ENCODE data around the gene CTSA. TPM values are rescaled to one million over a fixed set of nuclear protein-coding genes. Genes with fewer than 3 reads are reported as not detected.

CTSA gene
- total RNA-seq, 1 donor from 2014 or later, result 23.0 TPM

GRCh38 chr20:45904583-45905504 is 13.7 kb downstream of the CTSA start:
- peaks cover 0 to 7% (median 3%) of the 10 kb centered on the region in 3 donors for H3K36me3 ChIP-seq (ENCODE audit: control insufficient read depth in 3 of 3, insufficient read depth in 3 of 3, low read length in 3 of 3)
- H3K27ac ChIP-seq (ENCODE audit: low read depth, low read length), result no peak overlapping the region
- H3K4me1 ChIP-seq (ENCODE audit: control insufficient read depth in 3 of 3, insufficient read depth in 3 of 3, low read length in 3 of 3), result peaks cover 0 to 2% (median 0%) of the 10 kb centered on the region in 3 donors
- no peak overlapping the region for H3K9ac ChIP-seq (ENCODE audit: low read depth in 1 of 3, low read length in 3 of 3)
- H3K4me3 ChIP-seq (ENCODE audit: low read length in 3 of 3), result no peak overlapping the region
- H3K9me3 ChIP-seq (ENCODE audit: control insufficient read depth in 3 of 3, low read length in 3 of 3), result no peaks in the 10 kb centered on the region
- no peaks in the 10 kb centered on the region for H3K27me3 ChIP-seq (ENCODE audit: control insufficient read depth in 3 of 3, insufficient read depth in 3 of 3, low read length in 3 of 3)

DNA sequence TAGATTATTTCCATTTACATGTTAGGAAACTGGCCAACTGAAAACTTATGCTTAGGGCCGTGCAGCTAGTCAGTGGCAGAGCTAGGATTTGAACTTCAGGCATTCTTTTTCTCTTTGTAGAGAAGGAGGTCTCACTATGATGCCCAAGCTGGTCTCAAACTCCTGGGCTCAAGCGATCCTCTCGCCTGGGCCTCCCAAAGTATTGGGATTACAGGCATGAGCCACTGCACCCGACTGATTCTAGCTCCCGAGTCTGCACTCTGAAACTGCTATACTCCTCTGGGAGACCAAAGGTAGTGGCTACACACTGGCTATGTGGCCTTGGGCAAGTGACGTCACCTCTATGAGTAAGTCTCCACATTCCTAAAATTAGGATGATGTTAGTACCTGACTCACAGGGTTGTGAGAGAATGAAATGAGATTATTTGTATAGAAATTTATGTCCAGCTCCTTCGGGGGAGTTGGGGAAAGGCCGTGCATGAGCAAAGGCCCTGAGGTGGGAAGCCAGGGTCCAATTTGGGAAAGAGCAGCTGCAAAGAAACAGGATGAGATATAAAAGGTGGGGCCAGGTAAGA is 14.5 kb downstream of the CTSA start:
- Histone ChIP-seq H3K27me3 (ENCODE audit: control insufficient read depth in 3 of 3, insufficient read depth in 3 of 3, low read length in 3 of 3) (no peaks in the 10 kb centered on the region), H3K27ac (ENCODE audit: low read depth, low read length) (no peak overlapping the region), H3K4me1 (ENCODE audit: control insufficient read depth in 3 of 3, insufficient read depth in 3 of 3, low read length in 3 of 3) (peaks cover 0 to 2% (median 0%) of the 10 kb centered on the region in 3 donors), H3K9me3 (ENCODE audit: control insufficient read depth in 3 of 3, low read length in 3 of 3) (no peaks in the 10 kb centered on the region), H3K36me3 (ENCODE audit: control insufficient read depth in 3 of 3, insufficient read depth in 3 of 3, low read length in 3 of 3) (peaks cover 0 to 7% (median 3%) of the 10 kb centered on the region in 3 donors), H3K9ac (ENCODE audit: low read depth in 1 of 3, low read length in 3 of 3) (no peak overlapping the region), H3K4me3 (ENCODE audit: low read length in 3 of 3) (no peak overlapping the region)

DNA sequence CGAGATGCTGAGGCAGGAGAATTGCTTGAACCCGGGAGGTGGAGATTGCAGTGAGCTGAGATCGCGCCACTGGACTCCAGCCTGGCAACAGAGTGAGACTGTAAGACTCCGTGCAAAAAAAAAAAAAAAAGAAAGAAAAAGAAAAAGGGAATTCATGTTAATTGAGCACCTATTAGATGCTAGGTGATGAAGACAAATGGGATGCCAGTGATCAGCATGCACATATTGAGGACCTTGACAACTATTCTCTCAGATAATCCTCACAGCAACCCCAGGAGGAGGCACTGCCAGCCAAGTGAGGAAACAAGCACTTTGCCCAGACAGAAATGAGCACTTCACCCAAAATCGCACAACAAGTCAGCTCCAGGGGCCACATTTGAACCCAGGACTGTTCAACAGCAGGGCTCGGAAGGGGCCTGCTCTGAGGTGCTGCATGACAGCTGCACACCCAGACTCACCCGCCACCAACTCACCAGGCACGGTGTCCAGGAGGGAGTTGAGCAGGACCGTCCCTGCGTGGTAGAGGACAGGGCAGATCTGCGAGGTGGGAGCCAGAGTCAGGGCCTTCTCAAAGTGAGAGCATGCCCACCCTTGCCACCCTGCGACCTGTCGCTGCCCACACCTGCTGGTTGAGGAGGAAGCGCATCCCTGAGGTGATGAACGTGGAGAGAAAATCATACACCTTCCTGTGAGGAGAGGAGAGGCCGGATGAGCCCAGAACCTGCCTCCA is 16.2 kb downstream of the CTSA start:
- Histone ChIP-seq H3K36me3 (ENCODE audit: control insufficient read depth in 3 of 3, insufficient read depth in 3 of 3, low read length in 3 of 3) (peaks cover 0 to 7% (median 3%) of the 10 kb centered on the region in 3 donors), H3K27me3 (ENCODE audit: control insufficient read depth in 3 of 3, insufficient read depth in 3 of 3, low read length in 3 of 3) (peaks cover 0 to 12% (median 4%) of the 10 kb centered on the region in 3 donors), H3K4me1 (ENCODE audit: control insufficient read depth in 3 of 3, insufficient read depth in 3 of 3, low read length in 3 of 3) (peaks cover 10 to 14% (median 13%) of the 10 kb centered on the region in 3 donors), H3K4me3 (ENCODE audit: low read length in 3 of 3) (no peak overlapping the region), H3K9ac (ENCODE audit: low read depth in 1 of 3, low read length in 3 of 3) (no peak overlapping the region), H3K9me3 (ENCODE audit: control insufficient read depth in 3 of 3, low read length in 3 of 3) (no peaks in the 10 kb centered on the region), H3K27ac (ENCODE audit: low read depth, low read length) (no peak overlapping the region)

DNA sequence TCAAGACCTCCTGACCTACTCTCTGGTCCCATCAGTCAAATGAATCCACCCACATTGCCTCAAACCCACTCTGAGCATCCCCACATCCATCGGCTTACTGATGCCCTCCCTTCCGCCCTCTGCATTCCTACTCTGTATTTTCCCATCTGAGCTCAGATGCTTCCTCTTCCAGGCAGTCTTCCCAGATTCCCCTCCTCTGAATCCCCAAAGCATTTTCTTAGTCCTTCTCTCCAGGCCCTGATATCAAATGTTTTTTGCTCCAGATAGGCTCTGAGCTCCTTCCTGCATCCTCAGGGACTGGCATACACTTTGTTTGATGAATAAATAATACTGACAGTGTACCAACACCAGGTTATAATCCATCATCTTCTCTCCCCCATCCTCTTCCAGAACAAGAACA is 16.9 kb downstream of the CTSA start:
- Histone ChIP-seq H3K4me1 (ENCODE audit: control insufficient read depth in 3 of 3, insufficient read depth in 3 of 3, low read length in 3 of 3) (peaks cover 12 to 16% (median 15%) of the 10 kb centered on the region in 3 donors), H3K4me3 (ENCODE audit: low read length in 3 of 3) (no peak overlapping the region), H3K9me3 (ENCODE audit: control insufficient read depth in 3 of 3, low read length in 3 of 3) (no peaks in the 10 kb centered on the region), H3K27ac (ENCODE audit: low read depth, low read length) (no peak overlapping the region), H3K36me3 (ENCODE audit: control insufficient read depth in 3 of 3, insufficient read depth in 3 of 3, low read length in 3 of 3) (peaks cover 0 to 7% (median 3%) of the 10 kb centered on the region in 3 donors), H3K9ac (ENCODE audit: low read depth in 1 of 3, low read length in 3 of 3) (no peak overlapping the region), H3K27me3 (ENCODE audit: control insufficient read depth in 3 of 3, insufficient read depth in 3 of 3, low read length in 3 of 3) (peaks cover 0 to 15% (median 4%) of the 10 kb centered on the region in 3 donors)

DNA sequence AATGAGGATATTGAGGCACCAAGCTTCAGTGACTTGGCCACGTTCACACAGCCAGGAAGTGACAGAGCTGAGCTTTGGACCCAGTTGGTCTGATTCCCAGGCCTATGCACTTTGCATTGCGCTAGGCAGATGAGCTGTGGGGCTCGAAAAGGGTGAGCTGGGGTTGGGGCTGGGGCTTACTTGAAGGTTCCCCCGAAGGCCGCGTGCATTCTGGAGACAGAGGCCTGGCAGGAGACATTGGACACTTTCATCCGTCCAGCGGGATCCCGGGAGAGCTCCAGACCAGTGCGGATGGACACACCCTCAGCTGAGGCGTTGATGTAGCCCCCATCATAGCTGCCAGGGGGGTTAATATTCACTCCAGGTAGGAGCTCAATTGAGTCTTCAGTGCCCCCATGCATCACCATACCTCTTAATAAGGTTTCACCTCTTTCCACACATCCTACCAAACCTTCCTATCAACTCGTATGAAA is 18.2 kb downstream of the CTSA start:
- Histone ChIP-seq H3K4me1 (ENCODE audit: control insufficient read depth in 3 of 3, insufficient read depth in 3 of 3, low read length in 3 of 3) (peaks cover 12 to 16% (median 15%) of the 10 kb centered on the region in 3 donors), H3K9ac (ENCODE audit: low read depth in 1 of 3, low read length in 3 of 3) (no peak overlapping the region), H3K27ac (ENCODE audit: low read depth, low read length) (no peak overlapping the region), H3K27me3 (ENCODE audit: control insufficient read depth in 3 of 3, insufficient read depth in 3 of 3, low read length in 3 of 3) (peaks cover 0 to 15% (median 4%) of the 10 kb centered on the region in 3 donors), H3K36me3 (ENCODE audit: control insufficient read depth in 3 of 3, insufficient read depth in 3 of 3, low read length in 3 of 3) (peaks cover 0 to 7% (median 3%) of the 10 kb centered on the region in 3 donors), H3K4me3 (ENCODE audit: low read length in 3 of 3) (no peak overlapping the region), H3K9me3 (ENCODE audit: control insufficient read depth in 3 of 3, low read length in 3 of 3) (no peaks in the 10 kb centered on the region)

DNA sequence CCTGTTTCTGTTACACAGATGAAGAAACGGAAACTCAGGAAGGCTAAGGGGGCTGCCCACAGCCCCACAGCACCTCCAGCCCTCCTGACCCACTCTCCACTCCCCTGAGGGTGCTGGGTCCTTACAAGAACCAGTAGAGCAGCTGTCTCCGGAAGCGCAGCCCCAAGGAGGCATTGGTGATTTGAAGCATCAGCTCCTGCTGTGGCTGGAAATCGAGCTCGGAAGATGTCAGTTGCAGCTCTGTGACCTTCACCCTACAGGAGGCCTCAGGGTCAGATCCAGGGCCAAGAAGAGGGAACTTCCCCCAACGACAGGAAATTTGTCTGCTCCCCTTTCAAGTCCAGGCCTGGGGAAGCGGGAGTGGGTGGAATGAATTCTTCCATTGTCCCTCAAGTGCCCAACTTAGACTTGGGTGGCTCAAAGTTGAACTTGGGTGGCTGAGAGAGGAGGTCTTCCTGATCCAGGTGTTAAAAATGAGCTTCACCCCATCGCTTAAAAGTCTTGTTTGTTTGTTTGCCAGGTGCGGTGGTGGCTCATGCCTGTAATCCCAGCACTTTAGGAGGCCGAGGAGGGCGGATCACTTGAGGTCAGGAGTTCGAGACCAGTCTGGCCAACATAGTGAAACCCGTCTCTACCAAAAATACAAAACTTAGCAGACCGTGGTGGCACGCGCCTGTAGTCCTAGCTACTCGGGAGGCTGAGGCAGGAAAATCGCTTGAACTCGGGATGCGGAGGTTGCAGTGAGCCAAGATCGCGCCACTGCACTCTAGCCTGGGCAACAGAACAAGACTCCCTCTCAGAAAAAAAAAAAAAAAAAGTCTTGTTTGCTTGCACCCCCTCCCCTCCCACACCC is 18.9 kb downstream of the CTSA start:
- peak overlapping the region in 1 of 3 donors; percentile 49 for H3K4me3 ChIP-seq (ENCODE audit: low read length in 3 of 3)
- H3K4me1 ChIP-seq (ENCODE audit: control insufficient read depth in 3 of 3, insufficient read depth in 3 of 3, low read length in 3 of 3), result peaks cover 12 to 16% (median 15%) of the 10 kb centered on the region in 3 donors
- no peaks in the 10 kb centered on the region for H3K9me3 ChIP-seq (ENCODE audit: control insufficient read depth in 3 of 3, low read length in 3 of 3)
- peak overlapping the region; percentile 18 for H3K27ac ChIP-seq (ENCODE audit: low read depth, low read length)
- no peak overlapping the region for H3K9ac ChIP-seq (ENCODE audit: low read depth in 1 of 3, low read length in 3 of 3)
- H3K36me3 ChIP-seq (ENCODE audit: control insufficient read depth in 3 of 3, insufficient read depth in 3 of 3, low read length in 3 of 3), result peaks cover 0 to 3% (median 0%) of the 10 kb centered on the region in 3 donors
- peaks cover 0 to 15% (median 4%) of the 10 kb centered on the region in 3 donors for H3K27me3 ChIP-seq (ENCODE audit: control insufficient read depth in 3 of 3, insufficient read depth in 3 of 3, low read length in 3 of 3)

- Histone ChIP-seq H3K27ac (ENCODE audit: low read depth, low read length) (peak overlapping the region; percentile 75), H3K36me3 (ENCODE audit: control insufficient read depth in 3 of 3, insufficient read depth in 3 of 3, low read length in 3 of 3) (peaks cover 0 to 3% (median 0%) of the 10 kb centered on the region in 3 donors), H3K27me3 (ENCODE audit: control insufficient read depth in 3 of 3, insufficient read depth in 3 of 3, low read length in 3 of 3) (peaks cover 0 to 15% (median 4%) of the 10 kb centered on the region in 3 donors), H3K9me3 (ENCODE audit: control insufficient read depth in 3 of 3, low read length in 3 of 3) (no peaks in the 10 kb centered on the region), H3K4me3 (ENCODE audit: low read length in 3 of 3) (peak overlapping the region; percentile 70 to 77 (median 73)), H3K4me1 (ENCODE audit: control insufficient read depth in 3 of 3, insufficient read depth in 3 of 3, low read length in 3 of 3) (peaks cover 12 to 16% (median 15%) of the 10 kb centered on the region in 3 donors), H3K9ac (ENCODE audit: low read depth in 1 of 3, low read length in 3 of 3) (peak overlapping the region; percentile 48 to 73 (median 72))
Observed at GRCh38 chr20:45910670-45911485, 19.7 kb downstream of the CTSA start.

DNA sequence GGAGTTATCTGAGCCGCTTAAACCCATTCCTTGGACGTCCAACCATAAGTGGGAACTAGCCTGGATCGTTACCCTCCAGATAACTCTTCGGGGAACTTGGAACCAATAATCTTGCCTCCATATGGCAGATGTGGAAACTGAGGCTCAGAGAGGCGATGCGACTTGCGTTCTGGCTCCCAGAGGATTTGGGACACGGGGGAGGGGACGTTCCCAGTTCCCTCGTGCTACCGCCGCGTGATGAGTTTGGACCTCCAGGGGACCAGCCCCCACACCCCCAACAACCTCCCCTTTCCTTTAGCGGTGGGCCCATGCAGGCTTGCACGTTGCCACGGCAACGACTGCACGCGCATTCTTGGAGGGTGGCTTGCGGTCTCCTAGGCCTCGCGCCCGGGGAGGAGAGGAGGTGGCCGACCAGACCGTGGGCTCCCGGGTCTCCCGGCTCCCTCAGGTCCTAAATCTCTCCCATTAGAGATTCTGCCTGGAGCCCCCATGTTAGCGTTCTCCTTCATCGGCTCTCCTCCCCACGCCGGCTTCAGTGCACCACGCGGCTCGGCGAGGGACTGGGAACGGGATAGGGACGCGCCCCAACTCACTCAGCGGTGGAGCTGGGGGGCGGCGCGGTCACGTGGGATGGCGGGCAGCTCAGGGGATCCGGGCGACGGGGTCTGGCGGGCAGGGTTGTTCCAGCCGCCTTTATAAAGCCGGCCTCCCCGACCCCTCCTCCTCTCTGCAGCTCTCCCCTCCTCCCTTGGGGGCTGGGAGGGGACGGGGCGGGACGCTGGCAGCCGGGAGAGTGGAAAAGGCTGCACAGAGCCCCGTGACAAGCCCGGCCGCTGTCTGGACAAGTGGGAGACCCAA is 20.6 kb downstream of the CTSA start, which contains the start of gene PLTP:
Gene PLTP (minus strand): TSS at position 670 of the 858 bp plus-strand sequence. CDS start 703 bp downstream, outside the sequence.
- Histone ChIP-seq H3K36me3 (ENCODE audit: control insufficient read depth in 3 of 3, insufficient read depth in 3 of 3, low read length in 3 of 3) (peaks cover 0 to 3% (median 0%) of the 10 kb centered on the region in 3 donors), H3K9me3 (ENCODE audit: control insufficient read depth in 3 of 3, low read length in 3 of 3) (no peaks in the 10 kb centered on the region), H3K27ac (ENCODE audit: low read depth, low read length) (peak within 1 kb of the TSS; percentile 75), H3K9ac (ENCODE audit: low read depth in 1 of 3, low read length in 3 of 3) (peak within 1 kb of the TSS; percentile 48 to 73 (median 72)), H3K27me3 (ENCODE audit: control insufficient read depth in 3 of 3, insufficient read depth in 3 of 3, low read length in 3 of 3) (peaks cover 0 to 15% (median 4%) of the 10 kb centered on the region in 3 donors), H3K4me1 (ENCODE audit: control insufficient read depth in 3 of 3, insufficient read depth in 3 of 3, low read length in 3 of 3) (peaks cover 12 to 16% (median 15%) of the 10 kb centered on the region in 3 donors), H3K4me3 (ENCODE audit: low read length in 3 of 3) (peak within 1 kb of the TSS; percentile 70 to 77 (median 73))

Data from skeletal muscle tissue (tissue), 4 donors.